ENCODE data around the gene NSUN5. TPM values are rescaled to one million over a fixed set of nuclear protein-coding genes. Genes with fewer than 3 reads are reported as not detected.

Gene NSUN5
- total and polyA plus RNA-seq, 2 experiments from 2014 or later = 65.6 to 73.4 TPM

GRCh38 chr7:73304071-73304470 is 4.6 kb downstream of the NSUN5 start (continued):
- TF ChIP-seq ZNF462 (CRISPR knock-in tag; IDR thresholded peaks at IDR 0.05) (no peak), JUNB (IDR thresholded peaks at IDR 0.05; ENCODE audit: unreplicated experiment) (no peak), NANOG (IDR thresholded peaks at IDR 0.05; ENCODE audit: borderline replicate concordance) (no peak), ZNF331 (CRISPR knock-in tag; IDR thresholded peaks at IDR 0.05; ENCODE audit: low read depth) (no peak), ETS1 (IDR thresholded peaks at IDR 0.05) (no peak), CTCF (conservative IDR thresholded peaks at IDR 0.05; ENCODE audit: low read depth in 2 of 2) (no peak), EZH2 (IDR thresholded peaks at IDR 0.05; ENCODE audit: low read depth, unreplicated experiment) (no peak)

Data from GM23338 (cell line).